ENCODE results near the gene PITPNC1.

The PITPNC1 gene

GRCh38 chr17:67440277-67441051 is 63.4 kb downstream of the PITPNC1 start:
- H3K4me3 ChIP-seq (ENCODE audit: low read length): no peak overlapping the region
- DNase-seq (ENCODE audit: low read depth): peak; percentile 29
- no peak for TF ChIP-seq CTCF (IDR thresholded peaks at IDR 0.05; ENCODE audit: insufficient read depth, low read depth, low read length, missing control alignments)

- no peak overlapping the region for H3K4me3 ChIP-seq (ENCODE audit: low read length)
- peak; percentile 70 for DNase-seq (ENCODE audit: low read depth)
- no peak for TF ChIP-seq CTCF (IDR thresholded peaks at IDR 0.05; ENCODE audit: insufficient read depth, low read depth, low read length, missing control alignments)
Observed at GRCh38 chr17:67441052-67441895, 64.2 kb downstream of the PITPNC1 start.

- no peak for TF ChIP-seq CTCF (IDR thresholded peaks at IDR 0.05; ENCODE audit: insufficient read depth, low read depth, low read length, missing control alignments)
- no peak overlapping the region for H3K4me3 ChIP-seq (ENCODE audit: low read length)
- DNase-seq (ENCODE audit: low read depth): no peak
Observed at GRCh38 chr17:67441896-67442219, 64.8 kb downstream of the PITPNC1 start.

GRCh38 chr17:67442787-67443624 is 65.9 kb downstream of the PITPNC1 start:
- TF ChIP-seq CTCF (IDR thresholded peaks at IDR 0.05; ENCODE audit: insufficient read depth, low read depth, low read length, missing control alignments): no peak
- no peak overlapping the region for H3K4me3 ChIP-seq (ENCODE audit: low read length)
- no peak for DNase-seq (ENCODE audit: low read depth)

- no peak overlapping the region for H3K4me3 ChIP-seq (ENCODE audit: low read length)
- DNase-seq (ENCODE audit: low read depth): no peak
- TF ChIP-seq CTCF (IDR thresholded peaks at IDR 0.05; ENCODE audit: insufficient read depth, low read depth, low read length, missing control alignments): no peak
Observed at GRCh38 chr17:67443931-67444595, 67.0 kb downstream of the PITPNC1 start.

- H3K4me3 ChIP-seq (ENCODE audit: low read length): no peak overlapping the region
- TF ChIP-seq CTCF (IDR thresholded peaks at IDR 0.05; ENCODE audit: insufficient read depth, low read depth, low read length, missing control alignments): no peak
- no peak for DNase-seq (ENCODE audit: low read depth)
Observed at GRCh38 chr17:67448449-67448848, 71.4 kb downstream of the PITPNC1 start.
